Body of pancreas (tissue), 4 donors: ENCODE results near the gene MRPL30. TPM values are rescaled to one million over a fixed set of nuclear protein-coding genes. Genes with fewer than 3 reads are reported as not detected.

Source experiments
- ATAC-seq: fragments of 150-250 bp; one replicate; pipeline ENCODE4 v1.9.1; 2016
- DNase-seq, 4 donors: peaks; one replicate each; pipeline ENCODE4 v3.0.0-alpha.2; 2019
- H3K27ac ChIP-seq, 4 donors: fragments of 200-600 bp; sonication (generic); 1 replicate in 3 of 4; 2 replicates in 1 of 4; pipeline versions ENCODE4 v1.5.1 to v1.6.1; 2016 to 2019; ENCODE audit warnings: mild to moderate bottlenecking in 1 of 4, mixed read lengths in 1 of 4, moderate library complexity in 1 of 4
- H3K27me3 ChIP-seq, 2 donors: fragments of 200-600 bp; sonication (generic); one replicate each; pipeline ENCODE4 v1.6.0; 2016; ENCODE audit warnings: mild to moderate bottlenecking in 1 of 2
- H3K36me3 ChIP-seq, 2 donors: fragments of 200-600 bp; sonication (generic); replicated peaks in 1 of 2; 2 replicates each; pipeline ENCODE4 v1.5.1; 2016; ENCODE audit warnings: low read depth in 2 of 2; ENCODE audit not compliant: insufficient read depth in 1 of 2
- H3K4me1 ChIP-seq: fragments of 200-600 bp; sonication (generic); one replicate; pipeline ENCODE4 v1.6.0; 2016
- H3K4me3 ChIP-seq, 2 donors: fragments of 200-600 bp; sonication (generic); 1 replicate in 1 of 2; 2 replicates in 1 of 2; pipeline ENCODE4 v1.5.1; 2016 to 2019
- H3K9me3 ChIP-seq, 3 donors: fragments of 200-600 bp; sonication (generic); 1 replicate in 2 of 3; 2 replicates in 1 of 3; pipeline ENCODE4 v1.5.1; 2016
- CTCF ChIP-seq, 7 experiments: fragments of 450-650 bp in 4 of 7; fragments of 200-600 bp in 3 of 7; sonication (generic) in 3 of 7; IDR thresholded peaks; one replicate each; pipeline ENCODE4 v1.5.1; 2016 to 2019; ENCODE audit warnings: antibody characterized with exemption in 7 of 7
- POLR2A ChIP-seq, 3 donors: fragments of 450-650 bp; IDR thresholded peaks; one replicate each; pipeline ENCODE4 v1.6.1; 2016; ENCODE audit warnings: antibody characterized with exemption in 3 of 3, mild to moderate bottlenecking in 2 of 3
- WGBS, 2 donors: methylation state at CpG; one replicate each; pipeline ENCODE4 v1.1.5; 2017; 5-methylcytosine and 5-hydroxymethylcytosine counted together
- intact Hi-C: fragments of 100-400 bp; cut with DNase I; formaldehyde crosslinking; loops from one replicate; pipeline ENCODE4 v1.15.1; 2023
- small RNA-seq: library from RNA; depleted of rRNA; stranded (forward); fragments of <200 nt; gene quantifications from one replicate; pipeline ENCODE3, GENCODE V24; 2016
- total RNA-seq, 2 donors: library from RNA; depleted of rRNA; stranded (reverse); fragments of >200 nt; gene quantifications; one replicate each; pipeline ENCODE4 v1.1.0, GENCODE V29; 2016

Gene MRPL30
- total RNA-seq, 2 donors from 2014 or later = 6.9 to 17.6 TPM

- no peak for TF ChIP-seq POLR2A (IDR thresholded peaks at IDR 0.05)
- TF ChIP-seq CTCF (IDR thresholded peaks at IDR 0.05) = no peak
These were observed 61.2 kb downstream of the MRPL30 start for GRCh38 chr2:99242151-99242550.

More at GRCh38 chr2:99242151-99242550, 61.2 kb downstream of the MRPL30 start:
- H3K4me3 ChIP-seq = no peak overlapping the region
- H3K36me3 ChIP-seq = no peaks in the 10 kb centered on the region
- H3K4me1 ChIP-seq = no peaks in the 10 kb centered on the region
- no peaks in the 10 kb centered on the region for H3K9me3 ChIP-seq
- WGBS, 2 donors = 85 to 92% methylated on average over 6 of the region's 6 CpGs
- no peak for DNase-seq
- ATAC-seq = no peak
- intact Hi-C loops = no loop called here
- H3K27ac ChIP-seq = no peak overlapping the region
- H3K27me3 ChIP-seq = no peaks in the 10 kb centered on the region

Small RNAs within 50 kb of the gene (small RNA-seq; reads per million reads assigned to genes)
- not detected for gene AC092587.1

Other genes with a start within 250 kb of the MRPL30 start
- gene CRACDL, start 245.0 kb upstream of the MRPL30 start, total RNA-seq = 10 to 100 TPM; 14.8 to 22.1 TPM
- gene C2orf15, start 39.5 kb upstream of the MRPL30 start, total RNA-seq = 1 to 10 TPM in 1 of 2 donors, not detected in 1; 3.9 TPM
- 10 to 100 TPM; 15.0 to 17.1 TPM for gene TSGA10, start 26.2 kb upstream of the MRPL30 start, total RNA-seq
- gene LIPT1, start 26.2 kb upstream of the MRPL30 start, total RNA-seq = 10 to 100 TPM in 1 of 2 donors, 1 to 10 TPM in 1; 2.1 to 12.9 TPM
- 10 to 100 TPM in 1 of 2 donors, 1 to 10 TPM in 1; 4.9 to 15.8 TPM for gene MITD1, start 126 bp upstream of the MRPL30 start, total RNA-seq
- gene LYG2, start 74.5 kb downstream of the MRPL30 start, total RNA-seq = not detected
- gene LYG1, start 120.0 kb downstream of the MRPL30 start, total RNA-seq = 1 to 10 TPM in 1 of 2 donors, not detected in 1; 1.6 TPM
- 10 to 100 TPM; 13.0 to 13.8 TPM for gene TXNDC9, start 155.1 kb downstream of the MRPL30 start, total RNA-seq
- gene EIF5B, start 156.2 kb downstream of the MRPL30 start, total RNA-seq = 10 to 100 TPM; 26.7 to 31.0 TPM